GM19324 (cell line): Measurements from ENCODE around the gene GHR.
A peak's percentile ranks its signal among the peaks of the same experiment; 100 is the strongest.

Experiments used
- ATAC-seq: cut with Tn5 transposase; IDR thresholded peaks from one replicate; pipeline ENCODE4 v1.9.1; 2021; ENCODE audit warnings: mild to moderate bottlenecking, moderate library complexity; ENCODE audit not compliant: unreplicated experiment, low FRiP score

Gene GHR

GRCh38 chr5:42461507-42461906, 38.3 kb downstream of the GHR start:
- ATAC-seq = no peak

- no peak for ATAC-seq
Observed at GRCh38 chr5:42462083-42462482, 38.8 kb downstream of the GHR start.

- no peak for ATAC-seq
Observed at GRCh38 chr5:42467572-42467971, 44.3 kb downstream of the GHR start.

GRCh38 chr5:42467981-42468524, 44.8 kb downstream of the GHR start:
- no peak for ATAC-seq

GRCh38 chr5:42483472-42484154, 60.4 kb downstream of the GHR start:
- ATAC-seq = peak; percentile 99

GRCh38 chr5:42487077-42487476, 63.8 kb downstream of the GHR start:
- ATAC-seq = no peak

- no peak for ATAC-seq
Observed at GRCh38 chr5:42487821-42488220, 64.6 kb downstream of the GHR start.

GRCh38 chr5:42490831-42491230, 67.6 kb downstream of the GHR start:
- ATAC-seq = no peak

GRCh38 chr5:42491699-42492098, 68.5 kb downstream of the GHR start:
- no peak for ATAC-seq

GRCh38 chr5:42492974-42493373, 69.7 kb downstream of the GHR start:
- no peak for ATAC-seq

GRCh38 chr5:42494414-42494813, 71.2 kb downstream of the GHR start:
- ATAC-seq = no peak

GRCh38 chr5:42495914-42496313, 72.7 kb downstream of the GHR start:
- no peak for ATAC-seq

- no peak for ATAC-seq
Observed at GRCh38 chr5:42496397-42497156, 73.3 kb downstream of the GHR start.

GRCh38 chr5:42498000-42498399, 74.8 kb downstream of the GHR start:
- no peak for ATAC-seq

- no peak for ATAC-seq
Observed at GRCh38 chr5:42499016-42499415, 75.8 kb downstream of the GHR start.

- no peak for ATAC-seq
Observed at GRCh38 chr5:42500003-42500599, 76.9 kb downstream of the GHR start.

- ATAC-seq = no peak
Observed at GRCh38 chr5:42502613-42503470, 79.6 kb downstream of the GHR start.

- ATAC-seq = no peak
Observed at GRCh38 chr5:42506662-42507061, 83.4 kb downstream of the GHR start.

- ATAC-seq = no peak
Observed at GRCh38 chr5:42507451-42508097, 84.3 kb downstream of the GHR start.

- ATAC-seq = no peak
Observed at GRCh38 chr5:42513246-42513645, 90.0 kb downstream of the GHR start.
